Mucosa of rectum (tissue), 2 donors: ENCODE data around the gene FGF4.

Experiments used
- H3K27ac ChIP-seq, 2 donors: one replicate each; pipeline ENCODE4 v1.7.0; 2013; ENCODE audit warnings: inconsistent platforms in 2 of 2, low read depth in 2 of 2, low read length in 2 of 2
- H3K27me3 ChIP-seq, 2 donors: one replicate each; pipeline ENCODE4 v1.7.0; 2013; ENCODE audit warnings: low read length in 2 of 2; ENCODE audit not compliant: control insufficient read depth in 2 of 2, insufficient read depth in 2 of 2
- H3K36me3 ChIP-seq, 2 donors: one replicate each; pipeline ENCODE4 v1.7.0; 2013; ENCODE audit warnings: low read length in 2 of 2; ENCODE audit not compliant: control insufficient read depth in 2 of 2, insufficient read depth in 2 of 2
- H3K4me1 ChIP-seq, 2 donors: one replicate each; pipeline ENCODE4 v1.7.0; 2013; ENCODE audit warnings: low read length in 2 of 2, mild to moderate bottlenecking in 1 of 2; ENCODE audit not compliant: control insufficient read depth in 2 of 2, insufficient read depth in 2 of 2
- H3K4me3 ChIP-seq, 2 donors: one replicate each; pipeline ENCODE4 v1.7.0; 2013; ENCODE audit warnings: low read length in 2 of 2
- H3K9ac ChIP-seq, 2 donors: one replicate each; pipeline ENCODE4 v1.7.0; 2013; ENCODE audit warnings: low read length in 2 of 2, low read depth in 1 of 2, mild to moderate bottlenecking in 1 of 2
- H3K9me3 ChIP-seq, 2 donors: one replicate each; pipeline ENCODE4 v1.7.0; 2013; ENCODE audit warnings: low read length in 2 of 2; ENCODE audit not compliant: control insufficient read depth in 2 of 2
- donor health status: healthy.
- donor health status: Normal muscosa, but diverticular disease.

The FGF4 gene

DNA sequence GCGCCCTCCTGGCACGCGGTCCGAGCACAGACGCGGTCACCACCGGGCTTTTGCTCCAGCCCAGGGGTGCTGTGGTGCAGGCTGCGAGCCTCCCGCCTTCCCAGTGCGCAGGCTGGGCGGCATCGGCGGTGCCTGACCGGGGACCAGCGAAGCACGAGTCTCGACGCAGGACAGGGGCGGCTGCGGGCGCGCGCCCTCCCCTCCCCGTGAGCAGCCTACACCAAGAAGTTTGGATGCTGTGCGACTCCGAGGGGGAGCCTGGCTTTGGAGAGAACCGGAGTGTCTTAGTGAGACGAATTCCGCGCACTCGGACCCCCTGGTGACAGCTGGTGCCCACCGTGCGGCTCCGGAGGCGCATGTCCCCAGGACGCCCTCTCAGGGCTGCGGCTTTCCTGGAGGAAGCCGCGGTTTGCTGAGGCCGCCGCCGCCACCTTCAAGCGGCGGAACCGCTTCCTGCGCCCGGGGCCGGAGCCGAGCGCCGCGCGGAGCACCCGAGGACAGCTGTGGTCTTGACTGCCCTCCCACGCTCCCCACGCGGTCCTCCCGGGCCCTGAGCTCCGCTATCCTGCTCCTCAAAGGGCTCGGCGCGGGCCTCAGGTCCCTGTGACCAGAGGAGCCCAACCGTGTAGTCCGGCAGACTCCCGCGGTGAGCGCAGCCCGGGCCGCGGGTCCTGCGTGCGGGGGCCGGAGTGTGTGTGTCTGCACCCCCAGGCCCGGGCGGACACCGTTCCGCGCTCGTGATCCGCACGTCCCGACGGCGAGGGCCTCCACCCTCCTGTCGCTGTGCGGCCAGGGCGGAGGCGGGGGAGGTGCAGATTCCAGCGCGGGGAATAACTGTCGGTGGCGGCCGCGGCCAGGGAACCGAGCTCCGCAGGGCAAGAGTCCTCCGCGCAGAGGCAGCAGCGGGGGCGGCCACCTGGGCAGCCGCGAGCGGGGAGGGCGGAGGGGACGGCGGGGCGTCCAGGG lies 42.4 kb upstream of the FGF4 start:
- H3K4me3 ChIP-seq, result no peak overlapping the region
- peaks cover 16 to 37% of the 10 kb centered on the region in 2 donors for H3K27me3 ChIP-seq
- no peak overlapping the region for H3K27ac ChIP-seq
- H3K36me3 ChIP-seq, result no peaks in the 10 kb centered on the region
- no peaks in the 10 kb centered on the region for H3K4me1 ChIP-seq
- H3K9me3 ChIP-seq, result no peaks in the 10 kb centered on the region
- no peak overlapping the region for H3K9ac ChIP-seq

DNA sequence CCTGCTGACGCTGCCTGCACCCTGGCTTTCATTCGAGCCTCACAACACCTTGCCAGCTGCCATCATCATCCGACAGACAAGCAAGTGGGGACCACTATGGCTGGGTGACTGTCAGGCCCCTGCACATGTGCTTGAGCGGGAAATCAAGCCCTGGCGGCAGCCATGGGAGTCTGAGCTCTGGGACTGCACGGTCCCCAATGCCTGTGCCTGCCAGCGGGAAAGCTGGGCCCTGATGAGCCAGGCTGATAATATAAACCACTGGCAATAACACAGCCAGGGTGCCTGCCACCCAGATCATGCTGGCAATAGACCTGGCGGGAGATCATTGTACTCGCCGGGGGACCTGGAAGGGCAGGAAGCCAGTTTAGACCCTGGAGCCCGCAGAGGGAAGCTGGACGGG lies 41.5 kb upstream of the FGF4 start:
- Histone ChIP-seq H3K9me3 (no peaks in the 10 kb centered on the region), H3K9ac (no peak overlapping the region), H3K27me3 (peaks cover 15 to 35% of the 10 kb centered on the region in 2 donors), H3K36me3 (no peaks in the 10 kb centered on the region), H3K27ac (no peak overlapping the region), H3K4me3 (no peak overlapping the region), H3K4me1 (no peaks in the 10 kb centered on the region)

DNA sequence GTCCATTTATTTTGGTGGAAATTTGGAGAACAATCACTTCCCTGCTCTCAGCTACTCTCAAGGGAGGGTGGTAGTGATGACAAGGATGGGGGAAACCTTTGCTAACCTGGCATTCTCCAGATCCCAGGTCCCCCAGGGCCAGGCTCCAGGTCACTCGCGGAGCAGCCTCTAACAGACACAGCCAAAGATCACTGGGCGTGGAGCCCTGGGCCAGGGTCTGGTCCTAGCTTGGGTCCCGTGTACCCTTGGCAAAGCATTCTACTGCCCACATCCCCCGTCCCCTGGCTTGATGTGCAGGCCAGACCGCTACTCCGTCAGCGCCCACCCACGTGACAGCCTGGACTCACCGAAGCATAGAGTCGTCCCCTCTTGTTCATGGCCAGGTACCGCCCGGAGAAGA lies 40.8 kb upstream of the FGF4 start:
- H3K36me3 ChIP-seq, result no peaks in the 10 kb centered on the region
- no peak overlapping the region for H3K4me3 ChIP-seq
- peaks cover 15 to 34% of the 10 kb centered on the region in 2 donors for H3K27me3 ChIP-seq
- no peaks in the 10 kb centered on the region for H3K9me3 ChIP-seq
- H3K9ac ChIP-seq, result no peak overlapping the region
- no peak overlapping the region for H3K27ac ChIP-seq
- H3K4me1 ChIP-seq, result no peaks in the 10 kb centered on the region

DNA sequence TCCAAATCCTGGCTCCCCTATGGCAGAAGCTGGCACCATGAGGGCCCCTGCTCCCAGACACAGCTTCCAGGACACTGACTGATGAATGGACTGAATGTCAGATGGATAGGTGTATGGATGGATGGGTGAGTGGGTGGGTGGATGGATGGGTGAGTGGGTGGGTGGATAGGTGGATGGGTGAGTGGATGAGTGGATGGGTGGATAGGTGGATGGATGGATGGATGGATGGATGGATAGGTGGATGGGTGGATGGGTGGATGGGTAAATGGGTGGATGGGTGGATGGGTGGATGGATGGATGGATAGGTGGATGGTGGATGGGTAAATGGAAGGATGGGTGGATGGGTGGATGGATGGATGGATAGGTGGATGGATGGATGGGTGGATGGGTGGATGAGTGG lies 39.8 kb upstream of the FGF4 start:
- no peak overlapping the region for H3K4me3 ChIP-seq
- H3K27me3 ChIP-seq, result peaks cover 10 to 25% of the 10 kb centered on the region in 2 donors
- no peaks in the 10 kb centered on the region for H3K4me1 ChIP-seq
- H3K36me3 ChIP-seq, result no peaks in the 10 kb centered on the region
- H3K9me3 ChIP-seq, result no peaks in the 10 kb centered on the region
- H3K9ac ChIP-seq, result no peak overlapping the region
- H3K27ac ChIP-seq, result no peak overlapping the region

DNA sequence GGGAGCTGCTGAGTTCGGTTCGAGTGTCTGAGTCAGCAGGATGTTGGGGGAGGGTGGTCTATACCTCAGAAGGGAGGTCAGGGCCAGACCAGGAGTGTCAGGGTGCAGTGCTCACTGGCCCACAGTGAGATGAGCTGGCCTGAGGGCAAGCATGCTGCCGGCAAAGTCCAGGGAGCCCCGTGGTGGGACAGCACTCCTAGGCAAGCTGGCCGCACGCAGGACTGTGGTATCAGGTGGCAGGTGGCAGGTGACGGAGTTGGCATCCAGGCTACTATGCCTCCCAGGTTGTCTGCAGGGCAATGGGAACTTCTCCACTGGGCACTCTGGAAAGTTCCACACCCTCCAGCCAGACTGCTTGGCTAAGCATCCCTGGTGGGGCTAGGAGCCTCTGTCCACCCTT lies 39.3 kb upstream of the FGF4 start:
- Histone ChIP-seq H3K9me3 (no peaks in the 10 kb centered on the region), H3K4me1 (no peaks in the 10 kb centered on the region), H3K4me3 (no peak overlapping the region), H3K27ac (no peak overlapping the region), H3K36me3 (no peaks in the 10 kb centered on the region), H3K9ac (no peak overlapping the region), H3K27me3 (peaks cover 10 to 20% of the 10 kb centered on the region in 2 donors)

DNA sequence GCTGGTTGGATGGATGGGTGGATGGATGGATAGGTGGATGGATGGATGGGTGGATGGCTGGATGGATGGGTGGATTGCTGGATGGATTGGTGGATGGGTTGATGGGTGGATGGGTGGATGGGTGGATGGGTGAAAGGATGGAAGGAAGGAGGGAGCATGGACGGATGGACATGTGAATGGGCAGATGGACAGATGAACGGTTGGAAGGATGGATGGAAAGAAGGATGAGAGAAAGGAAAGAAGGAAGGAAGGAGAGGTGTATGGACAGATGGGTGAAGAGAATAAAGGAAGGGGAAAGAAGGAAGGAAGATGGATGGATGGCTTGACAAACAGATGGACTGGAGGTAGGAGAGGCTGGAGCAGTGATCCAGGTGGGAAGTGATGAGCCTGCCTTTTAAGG lies 38.7 kb upstream of the FGF4 start:
- Histone ChIP-seq H3K9ac (no peak overlapping the region), H3K4me3 (no peak overlapping the region), H3K4me1 (no peaks in the 10 kb centered on the region), H3K27me3 (peaks cover 13 to 20% of the 10 kb centered on the region in 2 donors), H3K27ac (no peak overlapping the region), H3K9me3 (no peaks in the 10 kb centered on the region), H3K36me3 (no peaks in the 10 kb centered on the region)

DNA sequence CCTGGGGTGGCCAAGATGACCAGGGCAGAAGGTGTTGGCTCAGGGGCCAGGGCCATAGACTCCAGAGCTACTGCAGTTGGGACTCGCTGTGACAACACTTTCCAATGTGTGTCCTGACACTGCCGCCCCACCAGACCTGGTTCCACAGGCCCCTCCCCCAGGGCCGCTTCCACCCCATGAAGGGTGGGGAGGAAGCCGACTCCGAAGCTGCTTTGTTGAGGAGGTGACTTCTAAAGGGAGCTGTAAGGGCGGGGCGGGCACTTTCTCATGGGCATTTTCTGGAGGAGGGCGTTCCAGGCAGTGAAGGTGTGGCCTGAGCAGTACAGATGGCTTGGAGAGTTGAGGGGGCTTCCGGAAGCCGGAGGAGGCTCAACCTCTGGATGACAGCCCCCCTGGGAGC lies 37.8 kb upstream of the FGF4 start:
- Histone ChIP-seq H3K27ac (no peak overlapping the region), H3K4me1 (no peaks in the 10 kb centered on the region), H3K9ac (no peak overlapping the region), H3K36me3 (no peaks in the 10 kb centered on the region), H3K27me3 (peaks cover 19 to 20% of the 10 kb centered on the region in 2 donors), H3K9me3 (no peaks in the 10 kb centered on the region), H3K4me3 (no peak overlapping the region)

DNA sequence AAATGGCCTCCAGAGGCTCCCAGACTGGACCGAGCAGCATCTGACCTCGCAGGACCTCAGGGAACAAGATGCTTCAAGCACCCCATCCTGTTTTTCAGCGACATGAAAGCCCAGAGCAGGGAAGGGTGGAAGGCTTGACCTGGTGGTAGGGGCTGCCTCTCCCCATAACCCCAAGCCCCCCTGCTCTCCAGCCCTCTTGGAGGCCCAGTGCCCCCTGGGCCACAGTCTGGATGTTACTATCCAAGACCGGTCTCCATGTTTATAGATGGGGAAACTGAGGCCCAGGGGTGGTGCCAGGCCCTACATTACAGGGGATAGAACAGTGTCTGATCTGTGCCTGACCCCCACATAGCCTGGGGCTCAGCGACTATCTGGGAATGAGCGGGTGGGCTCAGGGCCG lies 37.1 kb upstream of the FGF4 start:
- Histone ChIP-seq H3K4me3 (no peak overlapping the region), H3K36me3 (no peaks in the 10 kb centered on the region), H3K9ac (no peak overlapping the region), H3K9me3 (no peaks in the 10 kb centered on the region), H3K27me3 (peaks cover 15 to 19% of the 10 kb centered on the region in 2 donors), H3K27ac (no peak overlapping the region), H3K4me1 (no peaks in the 10 kb centered on the region)

DNA sequence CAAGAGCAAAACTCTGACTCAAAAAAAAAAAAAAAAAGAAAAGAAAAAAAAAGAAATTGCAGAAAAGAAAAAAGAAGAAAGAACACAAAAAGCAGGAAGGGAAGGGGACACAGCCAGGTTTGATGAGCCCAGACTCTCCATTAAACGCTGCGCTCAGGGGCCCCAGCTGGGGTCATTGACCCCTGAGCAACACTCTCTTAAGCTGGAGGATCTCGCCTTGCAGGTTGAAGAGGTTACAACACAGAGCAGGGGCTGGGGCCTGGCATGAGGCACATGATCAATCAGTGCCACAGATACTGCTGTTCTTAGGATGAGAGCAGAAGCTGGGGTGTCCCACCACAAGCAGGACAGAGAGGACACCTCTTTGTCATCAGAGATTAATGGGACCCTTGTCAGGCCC lies 36.3 kb upstream of the FGF4 start:
- Histone ChIP-seq H3K4me1 (no peaks in the 10 kb centered on the region), H3K27ac (no peak overlapping the region), H3K27me3 (peaks cover 7 to 14% of the 10 kb centered on the region in 2 donors)

DNA sequence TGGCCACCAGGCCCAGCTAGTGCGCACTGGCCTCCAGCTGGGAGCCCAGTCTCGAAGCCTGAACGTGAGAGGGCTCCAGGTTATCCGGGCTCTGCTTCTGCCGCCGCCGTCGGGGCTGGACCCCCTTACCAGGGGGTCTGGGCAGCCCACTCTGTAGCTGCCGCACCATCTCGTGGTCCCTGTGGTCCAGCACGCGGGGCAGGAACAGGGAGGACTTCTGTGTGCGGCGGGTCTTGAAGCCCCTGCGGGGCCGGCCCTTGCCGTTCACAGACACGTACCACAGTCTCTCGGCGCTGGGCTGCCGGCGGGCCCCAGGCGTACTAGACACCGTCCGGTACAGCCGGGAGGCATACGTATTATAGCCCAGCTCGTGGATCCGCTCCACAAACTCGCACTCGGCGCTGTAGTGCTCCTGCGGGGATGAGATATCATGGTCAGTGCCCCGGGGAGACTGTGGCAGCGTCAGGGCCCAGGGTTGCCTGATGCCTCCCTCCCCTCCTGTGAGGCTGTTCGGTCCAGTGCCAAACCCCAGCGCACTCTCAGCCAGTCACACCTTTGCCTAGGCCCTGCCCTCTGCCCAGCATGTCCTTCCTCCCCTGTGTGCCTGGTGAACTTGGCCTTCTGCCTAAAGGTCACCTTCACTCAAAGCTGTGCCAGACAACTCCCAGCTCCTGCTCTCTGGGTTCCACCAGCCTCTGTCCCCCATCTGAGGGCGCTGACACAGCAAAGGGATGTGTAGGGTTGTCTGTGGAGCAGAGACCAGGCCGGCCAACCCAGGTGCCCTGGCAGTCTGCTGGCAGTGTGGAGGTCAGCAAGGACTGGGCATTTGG lies 35.4 kb upstream of the FGF4 start:
- Histone ChIP-seq H3K36me3 (no peaks in the 10 kb centered on the region), H3K9me3 (no peaks in the 10 kb centered on the region), H3K27me3 (peaks cover 0 to 9% of the 10 kb centered on the region in 2 donors), H3K9ac (no peak overlapping the region), H3K4me3 (no peak overlapping the region), H3K27ac (no peak overlapping the region), H3K4me1 (no peaks in the 10 kb centered on the region)

More for the DNA sequence above, 36.3 kb upstream of the FGF4 start:
- Histone ChIP-seq H3K36me3 (no peaks in the 10 kb centered on the region), H3K4me3 (no peak overlapping the region), H3K9me3 (no peaks in the 10 kb centered on the region), H3K9ac (no peak overlapping the region)
